Left forelimb (tissue), 1 donor: ENCODE results near the gene CSNK1A1L.

Experiments
- DNase-seq: peaks from one replicate; pipeline ENCODE4 v3.0.0-alpha.2; 2018; ENCODE audit warnings: low spot score

CSNK1A1L gene

GRCh38 chr13:37106642-37107041 is 1.2 kb upstream of the CSNK1A1L start:
- no peak for DNase-seq

GRCh38 chr13:37102896-37103295 is 2.6 kb downstream of the CSNK1A1L start:
- no peak for DNase-seq

- DNase-seq: no peak
These were observed 4.3 kb downstream of the CSNK1A1L start for GRCh38 chr13:37101201-37101600.

GRCh38 chr13:37100731-37101130 is 4.7 kb downstream of the CSNK1A1L start:
- DNase-seq: no peak

GRCh38 chr13:37097076-37097475 is 8.4 kb downstream of the CSNK1A1L start:
- DNase-seq: no peak

- DNase-seq: no peak
These were observed 10.6 kb downstream of the CSNK1A1L start for GRCh38 chr13:37094840-37095239.

GRCh38 chr13:37094099-37094498 is 11.4 kb downstream of the CSNK1A1L start:
- no peak for DNase-seq

GRCh38 chr13:37091835-37092234 is 13.6 kb downstream of the CSNK1A1L start:
- no peak for DNase-seq

GRCh38 chr13:37090912-37091311 is 14.6 kb downstream of the CSNK1A1L start:
- no peak for DNase-seq

GRCh38 chr13:37089495-37089894 is 16.0 kb downstream of the CSNK1A1L start:
- DNase-seq: no peak

GRCh38 chr13:37087486-37087885 is 18.0 kb downstream of the CSNK1A1L start:
- DNase-seq: no peak

GRCh38 chr13:37085606-37086005 is 19.9 kb downstream of the CSNK1A1L start:
- no peak for DNase-seq

GRCh38 chr13:37076818-37077217 is 28.6 kb downstream of the CSNK1A1L start:
- no peak for DNase-seq

- no peak for DNase-seq
These were observed 30.3 kb downstream of the CSNK1A1L start for GRCh38 chr13:37075164-37075563.

- DNase-seq: no peak
These were observed 30.8 kb downstream of the CSNK1A1L start for GRCh38 chr13:37074703-37075102.

- DNase-seq: no peak
These were observed 33.4 kb downstream of the CSNK1A1L start for GRCh38 chr13:37072024-37072423.

GRCh38 chr13:37070956-37071355 is 34.5 kb downstream of the CSNK1A1L start:
- no peak for DNase-seq

- no peak for DNase-seq
These were observed 35.2 kb downstream of the CSNK1A1L start for GRCh38 chr13:37070145-37070695.

GRCh38 chr13:37069597-37070103 is 35.8 kb downstream of the CSNK1A1L start:
- no peak for DNase-seq

GRCh38 chr13:37068962-37069361 is 36.5 kb downstream of the CSNK1A1L start:
- no peak for DNase-seq

- DNase-seq: no peak
These were observed 37.6 kb downstream of the CSNK1A1L start for GRCh38 chr13:37067874-37068273.

- no peak for DNase-seq
These were observed 39.5 kb downstream of the CSNK1A1L start for GRCh38 chr13:37065890-37066526.

GRCh38 chr13:37059848-37060192 is 45.6 kb downstream of the CSNK1A1L start:
- no peak for DNase-seq
